ENCODE results near the gene WASL.

GRCh38 chr7:123663200-123663599 is 85.6 kb downstream of the WASL start:
- TF ChIP-seq POLR2AphosphoS5 (IDR thresholded peaks at IDR 0.05) (no peak), POLR2A (IDR thresholded peaks at IDR 0.05) (no peak), CTCF (IDR thresholded peaks at IDR 0.05) (no peak)
